Effector memory CD8-positive, alpha-beta T cell (primary cell): ENCODE data around the gene GDPGP1.
"Not testable (repeated sequence)": the region's sequence is repeated elsewhere in the genome, so short reads cannot be mapped to it uniquely, and the experiment has no call there.

Experiments used
- ATAC-seq: fragments of 150-1000 bp; cut with Tn5 transposase; replicated peaks from 2 replicates; pipeline ENCODE4 v1.10.0; 2021; ENCODE audit warnings: mild to moderate bottlenecking, moderate library complexity
- DNase-seq, 3 experiments: peaks; one replicate each; pipeline ENCODE4 v3.0.0; 2021
- H3K27ac Mint-ChIP-seq, 2 donors: one replicate each; pipeline ENCODE4 v1.8.0; 2022; ENCODE audit warnings: mild to moderate bottlenecking in 2 of 2, mixed read lengths in 2 of 2, moderate library complexity in 2 of 2
- H3K27me3 Mint-ChIP-seq, 2 donors: one replicate each; pipeline ENCODE4 v1.8.0; 2022; ENCODE audit warnings: mixed read lengths in 2 of 2
- H3K36me3 Mint-ChIP-seq: one replicate; pipeline ENCODE4 v1.8.0; 2022; ENCODE audit warnings: mild to moderate bottlenecking, moderate library complexity, mixed read lengths; ENCODE audit not compliant: insufficient read depth
- H3K4me1 Mint-ChIP-seq, 2 donors: one replicate each; pipeline ENCODE4 v1.8.0; 2022; ENCODE audit warnings: low read depth in 2 of 2, mixed read lengths in 2 of 2
- H3K4me3 Mint-ChIP-seq, 2 donors: one replicate each; pipeline ENCODE4 v1.8.0; 2022; ENCODE audit warnings: mild to moderate bottlenecking in 2 of 2, mixed read lengths in 2 of 2, moderate library complexity in 2 of 2
- H3K9me3 Mint-ChIP-seq, 2 donors: one replicate each; pipeline ENCODE4 v1.8.0; 2022; ENCODE audit warnings: mixed read lengths in 2 of 2
- total RNA-seq, 9 experiments: gene quantifications; one replicate each; lab custom pipeline; 2026; lab: John Stamatoyannopoulos, UW

GDPGP1 gene, protein sequence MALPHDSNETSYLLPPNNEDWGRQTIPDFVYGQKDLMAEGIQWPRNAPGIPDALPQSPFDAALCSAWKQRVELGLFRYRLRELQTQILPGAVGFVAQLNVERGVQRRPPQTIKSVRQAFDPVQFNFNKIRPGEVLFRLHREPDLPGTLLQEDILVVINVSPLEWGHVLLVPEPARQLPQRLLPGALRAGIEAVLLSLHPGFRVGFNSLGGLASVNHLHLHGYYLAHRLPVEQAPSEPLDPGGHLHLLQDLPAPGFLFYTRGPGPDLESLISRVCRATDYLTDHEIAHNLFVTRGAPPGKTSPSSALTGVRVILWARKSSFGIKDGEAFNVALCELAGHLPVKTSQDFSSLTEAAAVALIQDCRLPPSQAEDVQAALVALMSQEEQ
- 2.0 to 6.3 (median 3.7) reads per million in 9 experiments for total RNA-seq

DNA sequence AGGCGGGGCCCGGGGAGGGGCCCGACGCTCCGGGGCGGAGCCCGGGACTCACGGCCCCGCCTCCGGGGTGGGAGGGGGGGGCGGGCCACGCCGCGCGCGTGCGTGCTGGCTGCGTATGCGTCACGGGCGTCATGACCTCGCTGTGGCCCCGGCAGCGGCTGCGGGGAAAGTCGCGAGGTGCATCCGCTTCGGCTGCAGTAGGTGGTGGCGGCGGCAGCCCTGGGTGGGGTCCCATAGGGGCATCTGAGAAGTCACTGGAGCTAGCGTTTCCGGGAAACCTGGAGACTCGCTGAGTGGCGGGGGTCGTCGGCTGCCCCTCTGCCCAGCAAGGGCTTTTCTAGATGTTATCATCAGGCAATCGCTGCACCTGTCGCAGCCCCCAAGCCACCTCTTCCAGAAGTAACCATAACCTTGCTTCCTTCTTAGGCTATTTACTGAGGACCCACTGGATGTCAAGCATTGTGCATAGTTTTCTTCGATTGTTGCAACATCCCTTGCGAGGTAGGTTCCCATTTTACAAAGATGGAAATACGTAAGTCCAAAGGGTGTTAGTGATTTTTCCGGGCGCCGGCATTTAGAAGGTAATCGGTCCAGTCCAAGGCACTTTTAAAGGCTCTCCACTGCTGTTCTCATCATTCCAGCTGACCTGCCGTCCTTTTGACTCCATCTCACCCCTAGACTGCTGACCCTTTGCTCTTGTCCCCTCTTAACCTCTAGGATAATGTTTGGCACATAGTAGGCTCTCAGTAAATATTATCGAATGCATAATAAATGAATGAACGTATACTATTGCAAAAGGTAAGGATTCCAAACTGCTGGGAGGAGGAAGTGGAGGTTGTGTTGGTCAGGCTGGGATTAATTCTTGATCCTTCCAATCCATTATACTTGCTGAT, at the start of gene GDPGP1:
Gene GDPGP1, plus strand, starts transcription at position 114 of the 893 bp plus-strand sequence. CDS start 6,700 bp downstream, outside the sequence.
- H3K4me3 Mint-ChIP-seq: peak within 1 kb of the TSS; percentile 82 to 85
- ATAC-seq (peak; percentile 63), DNase-seq (peak in 1 of 3 experiments; percentile 86)
- no peaks in the 10 kb centered on the region for H3K9me3 Mint-ChIP-seq
- H3K27ac Mint-ChIP-seq: peak within 1 kb of the TSS; percentile 97 to 98
- peaks cover 40 to 41% of the 10 kb centered on the region in 2 donors for H3K4me1 Mint-ChIP-seq
- H3K36me3 Mint-ChIP-seq: peaks cover 72% of the 10 kb centered on the region
- no peaks in the 10 kb centered on the region for H3K27me3 Mint-ChIP-seq

DNA sequence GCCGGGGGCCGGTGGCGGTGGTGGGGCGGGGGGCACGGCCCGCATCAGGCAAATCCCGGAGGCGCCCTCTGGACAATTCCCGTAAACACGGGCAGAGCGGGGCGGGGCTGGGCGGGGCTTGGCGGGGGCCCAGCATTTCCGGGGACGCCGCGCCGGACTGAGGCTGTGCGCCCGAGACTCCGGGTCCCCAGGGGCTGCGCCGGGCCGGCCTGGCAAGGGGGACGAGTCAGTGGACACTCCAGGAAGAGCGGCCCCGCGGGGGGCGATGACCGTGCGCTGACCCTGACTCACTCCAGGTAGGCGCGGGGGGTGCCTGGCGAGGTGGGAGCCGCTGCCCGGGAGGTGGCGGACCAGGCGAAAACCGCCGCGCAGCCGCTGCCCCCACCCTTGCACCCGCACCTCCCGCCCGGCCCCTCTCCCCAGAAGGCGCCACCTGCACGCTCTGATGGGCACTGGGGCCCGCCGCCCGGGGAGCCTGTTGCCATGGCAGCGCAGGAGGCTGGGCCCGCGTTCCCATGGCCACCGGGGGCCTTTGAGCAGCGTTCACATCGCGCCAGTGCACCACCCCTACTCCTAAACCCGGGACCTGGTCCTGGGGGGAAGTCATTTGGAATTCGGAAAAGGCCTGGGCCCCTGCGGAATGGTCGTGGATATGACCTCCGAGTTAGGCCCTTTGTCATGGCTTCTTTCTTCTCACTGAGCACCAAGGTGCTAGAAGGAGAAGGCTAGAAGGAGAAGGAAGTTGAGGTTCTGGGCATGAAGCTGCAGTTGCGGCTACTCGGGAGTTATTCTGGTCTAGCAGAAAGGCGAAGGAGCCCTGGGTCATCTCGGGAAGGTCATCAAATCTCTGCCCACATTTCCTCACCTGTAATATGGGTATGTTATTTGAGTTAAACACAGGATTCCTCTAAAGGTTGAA, 49.0 kb upstream of the GDPGP1 start:
- Mint-ChIP-seq H3K27ac (peak overlapping the region; percentile 85 to 88), H3K4me3 (peak overlapping the region; percentile 85 to 87), H3K4me1 (peaks cover 10 to 13% of the 10 kb centered on the region in 2 donors), H3K9me3 (no peaks in the 10 kb centered on the region), H3K36me3 (no peaks in the 10 kb centered on the region), H3K27me3 (no peaks in the 10 kb centered on the region)
- peak; percentile 44 to 52 (median 50) for DNase-seq
- peak; percentile 88 for ATAC-seq

DNA sequence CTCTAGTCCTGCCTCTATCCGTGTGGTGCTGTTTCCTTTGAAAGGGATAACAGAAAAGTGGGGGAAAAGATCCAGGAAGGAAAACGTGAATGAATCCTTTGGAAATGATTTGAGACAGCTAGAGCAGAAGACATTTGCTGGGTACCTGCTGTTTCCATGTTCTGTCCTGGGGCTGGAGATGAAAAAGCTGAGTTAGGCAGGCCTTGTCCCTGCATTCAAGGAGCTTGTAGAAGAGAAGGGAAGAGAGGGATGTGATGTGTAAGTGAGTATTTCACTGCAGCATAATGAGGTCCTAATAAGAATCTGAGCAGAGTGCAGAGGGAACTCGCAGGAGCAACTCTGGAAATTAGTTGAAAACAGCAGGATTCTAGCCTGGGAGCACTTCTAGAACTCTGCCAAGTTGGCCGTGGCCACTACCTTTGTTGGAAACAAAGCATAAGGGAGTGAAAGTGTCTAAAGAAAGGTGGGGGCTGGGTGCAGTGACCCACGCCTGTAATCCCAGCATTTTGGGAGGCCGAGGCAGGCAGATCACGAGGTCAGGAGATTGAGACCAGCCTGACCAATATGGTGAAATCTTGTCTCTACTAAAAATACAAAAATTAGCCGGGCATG, 46.6 kb upstream of the GDPGP1 start:
- no peaks in the 10 kb centered on the region for H3K36me3 Mint-ChIP-seq
- peak overlapping the region in 1 of 2 donors; percentile 35 for H3K27ac Mint-ChIP-seq
- H3K27me3 Mint-ChIP-seq: no peaks in the 10 kb centered on the region
- no peak for DNase-seq
- ATAC-seq: no peak
- H3K9me3 Mint-ChIP-seq: no peaks in the 10 kb centered on the region
- H3K4me3 Mint-ChIP-seq: no peak overlapping the region
- peaks cover 21 to 26% of the 10 kb centered on the region in 2 donors for H3K4me1 Mint-ChIP-seq

DNA sequence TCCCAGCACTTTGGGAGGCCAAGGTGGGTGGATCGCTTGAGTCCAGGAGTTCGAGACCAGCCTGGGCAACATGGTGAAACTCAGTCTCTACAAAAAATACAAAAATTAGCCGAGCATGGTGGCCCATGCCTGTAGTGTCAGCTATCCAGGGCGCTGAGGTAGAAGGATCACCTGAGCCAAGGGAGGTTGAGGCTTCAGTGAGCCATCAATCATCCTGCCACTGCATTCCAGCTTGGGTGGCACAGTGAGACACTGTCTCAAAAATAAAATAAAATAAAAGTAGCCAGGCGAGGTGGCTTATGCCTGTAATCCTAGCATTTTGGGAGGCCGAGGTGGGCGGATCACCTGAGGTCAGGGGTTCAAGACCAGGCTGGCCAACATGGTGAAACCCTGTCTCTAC, 45.9 kb upstream of the GDPGP1 start:
- H3K36me3 Mint-ChIP-seq, H3K9me3 Mint-ChIP-seq, ATAC-seq, DNase-seq, H3K27me3 Mint-ChIP-seq, H3K4me3 Mint-ChIP-seq: not testable (repeated sequence)
- Mint-ChIP-seq H3K4me1 (peaks cover 21 to 30% of the 10 kb centered on the region in 2 donors), H3K27ac (peak overlapping the region in 1 of 2 donors; percentile 19)

DNA sequence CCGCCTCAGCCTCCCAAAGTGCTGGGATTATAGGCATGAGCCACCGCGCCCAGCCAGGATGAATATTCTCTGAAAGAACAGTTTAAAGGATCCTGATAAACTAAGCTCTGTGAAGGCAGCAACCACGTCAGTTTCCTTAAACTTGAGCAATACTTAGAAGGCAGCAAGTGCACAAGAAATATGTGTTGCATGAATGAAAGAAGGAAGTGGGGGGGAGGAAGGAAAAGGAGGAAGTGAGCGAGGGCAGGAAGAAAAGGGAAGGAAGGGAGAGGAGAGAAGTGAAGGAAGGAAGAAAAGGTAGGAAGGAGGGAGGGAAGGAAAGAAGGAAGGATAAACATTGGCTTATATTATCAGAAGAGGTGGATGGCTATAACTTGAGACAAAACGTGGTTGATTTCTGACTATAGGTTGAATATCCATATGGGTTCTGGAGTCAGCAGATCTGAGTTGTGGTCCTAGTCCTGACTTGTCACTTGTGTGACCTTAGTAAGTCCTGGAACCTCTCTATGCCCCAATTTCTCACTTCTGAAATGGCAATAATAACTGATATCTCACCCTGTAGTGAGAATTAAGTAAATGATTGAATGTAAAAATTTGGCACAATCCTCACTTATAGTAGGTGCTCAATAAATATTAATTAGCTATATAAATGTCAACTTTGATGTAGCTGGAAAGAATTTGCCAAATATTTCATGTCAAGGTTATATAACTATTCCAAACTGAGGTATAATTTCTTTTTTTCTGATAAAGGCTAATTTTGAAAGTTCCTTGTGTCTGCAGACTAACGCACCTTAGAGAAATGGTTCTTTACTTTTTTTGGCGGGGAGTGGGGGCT, 44.9 kb upstream of the GDPGP1 start:
- Mint-ChIP-seq H3K36me3 (no peaks in the 10 kb centered on the region), H3K4me3 (no peak overlapping the region), H3K27ac (peak overlapping the region in 1 of 2 donors; percentile 19), H3K27me3 (no peaks in the 10 kb centered on the region), H3K4me1 (peaks cover 22 to 31% of the 10 kb centered on the region in 2 donors), H3K9me3 (no peaks in the 10 kb centered on the region)
- ATAC-seq: no peak
- no peak for DNase-seq

DNA sequence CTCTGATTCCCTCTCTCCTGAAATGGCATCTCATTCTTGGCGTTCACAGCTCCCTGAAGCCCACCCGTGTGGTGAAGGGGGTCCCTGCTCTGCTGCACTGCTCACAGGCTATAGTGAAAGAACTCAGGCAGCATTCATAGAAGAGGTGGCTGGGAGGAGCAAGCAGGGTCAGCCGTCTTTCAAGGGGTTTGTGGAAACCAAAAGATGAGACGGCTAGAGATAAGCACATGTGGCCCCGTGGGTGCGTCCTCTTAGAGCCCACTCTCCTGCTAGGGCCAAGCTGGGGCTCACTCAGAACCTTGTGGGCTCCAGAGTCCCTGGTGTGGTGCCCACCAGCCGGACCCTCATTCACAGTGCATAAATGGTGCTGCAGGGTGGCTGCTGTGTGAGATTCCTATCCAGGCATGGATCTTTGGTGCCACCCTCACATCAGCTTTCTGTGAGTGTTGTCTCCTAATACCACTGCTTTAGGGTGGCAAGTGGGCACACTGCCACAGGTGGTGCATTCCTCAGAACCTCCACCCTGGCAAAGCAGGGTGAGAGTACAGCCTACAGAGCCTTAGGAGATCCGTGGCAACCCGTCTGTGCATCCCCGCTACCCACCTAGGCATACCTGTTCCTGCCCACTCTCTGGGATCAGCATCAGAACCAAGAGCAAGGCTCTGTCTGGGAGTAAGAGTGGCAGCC, 44.1 kb upstream of the GDPGP1 start:
- H3K9me3 Mint-ChIP-seq: no peaks in the 10 kb centered on the region
- H3K27me3 Mint-ChIP-seq: no peaks in the 10 kb centered on the region
- H3K27ac Mint-ChIP-seq: no peak overlapping the region
- peaks cover 20 to 32% of the 10 kb centered on the region in 2 donors for H3K4me1 Mint-ChIP-seq
- H3K36me3 Mint-ChIP-seq: no peaks in the 10 kb centered on the region
- DNase-seq (no peak), ATAC-seq (no peak)
- H3K4me3 Mint-ChIP-seq: no peak overlapping the region

DNA sequence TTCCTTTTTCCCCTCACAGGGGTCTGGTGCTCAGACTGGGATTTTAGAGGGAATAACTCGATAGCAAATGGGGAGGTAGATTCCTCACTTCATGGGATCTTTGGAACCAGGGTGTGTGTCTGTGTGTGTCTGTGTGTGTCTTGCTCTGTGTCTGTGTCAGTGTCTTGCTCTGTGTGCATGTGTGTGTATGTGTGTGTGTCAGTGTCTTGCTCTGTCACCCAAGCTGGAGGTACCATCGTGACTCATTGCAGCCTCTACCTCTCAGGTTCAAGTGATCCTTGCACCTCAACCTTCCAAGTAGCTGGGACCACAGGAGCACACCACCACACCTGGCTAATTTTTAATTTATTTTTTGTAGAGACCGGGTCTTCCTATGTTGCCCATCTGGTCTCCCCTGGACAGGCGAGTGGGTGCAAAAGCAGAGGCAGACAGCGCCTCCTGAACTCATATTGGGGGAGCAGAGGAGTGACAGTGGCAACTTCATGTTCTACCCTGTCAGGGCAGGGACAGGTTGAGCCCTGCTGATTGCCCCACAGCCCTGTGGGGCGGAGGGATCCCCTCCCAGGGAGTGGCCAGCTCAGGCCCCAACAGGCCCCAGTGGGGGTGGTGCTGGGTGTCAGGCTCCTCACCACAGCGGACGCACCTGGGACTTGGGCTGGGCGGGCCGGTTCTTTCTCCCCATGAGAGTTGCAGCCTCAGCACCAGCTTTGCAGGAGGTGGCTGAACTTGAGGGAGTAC, 43.2 kb upstream of the GDPGP1 start:
- peak; percentile 43 for ATAC-seq
- H3K36me3 Mint-ChIP-seq: no peaks in the 10 kb centered on the region
- no peak for DNase-seq
- H3K27ac Mint-ChIP-seq: peak overlapping the region; percentile 27 to 44
- no peak overlapping the region for H3K4me3 Mint-ChIP-seq
- no peaks in the 10 kb centered on the region for H3K9me3 Mint-ChIP-seq
- peaks cover 14 to 28% of the 10 kb centered on the region in 2 donors for H3K4me1 Mint-ChIP-seq
- H3K27me3 Mint-ChIP-seq: no peaks in the 10 kb centered on the region

DNA sequence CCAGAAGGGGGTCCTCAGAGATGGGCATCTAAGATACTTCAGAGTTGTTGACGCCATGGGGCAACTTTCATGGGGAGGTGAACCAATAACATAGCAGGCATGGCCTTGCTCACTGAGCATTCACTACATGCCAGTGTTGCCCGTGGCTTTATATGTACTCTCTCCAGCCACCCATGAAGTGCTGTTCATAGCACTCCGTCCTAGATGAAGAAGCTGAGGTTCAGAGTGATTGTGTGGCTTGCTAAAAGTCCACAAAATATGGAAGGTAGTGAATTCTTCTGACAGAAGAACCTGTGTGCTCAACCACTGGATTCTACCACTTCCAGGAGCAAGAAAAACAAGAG, 42.7 kb upstream of the GDPGP1 start:
- H3K36me3 Mint-ChIP-seq: no peaks in the 10 kb centered on the region
- DNase-seq (no peak), ATAC-seq (peak; percentile 17)
- H3K4me3 Mint-ChIP-seq: peak overlapping the region; percentile 49 to 55
- peaks cover 14 to 28% of the 10 kb centered on the region in 2 donors for H3K4me1 Mint-ChIP-seq
- H3K27me3 Mint-ChIP-seq: no peaks in the 10 kb centered on the region
- H3K27ac Mint-ChIP-seq: peak overlapping the region; percentile 38 to 44
- H3K9me3 Mint-ChIP-seq: no peaks in the 10 kb centered on the region

DNA sequence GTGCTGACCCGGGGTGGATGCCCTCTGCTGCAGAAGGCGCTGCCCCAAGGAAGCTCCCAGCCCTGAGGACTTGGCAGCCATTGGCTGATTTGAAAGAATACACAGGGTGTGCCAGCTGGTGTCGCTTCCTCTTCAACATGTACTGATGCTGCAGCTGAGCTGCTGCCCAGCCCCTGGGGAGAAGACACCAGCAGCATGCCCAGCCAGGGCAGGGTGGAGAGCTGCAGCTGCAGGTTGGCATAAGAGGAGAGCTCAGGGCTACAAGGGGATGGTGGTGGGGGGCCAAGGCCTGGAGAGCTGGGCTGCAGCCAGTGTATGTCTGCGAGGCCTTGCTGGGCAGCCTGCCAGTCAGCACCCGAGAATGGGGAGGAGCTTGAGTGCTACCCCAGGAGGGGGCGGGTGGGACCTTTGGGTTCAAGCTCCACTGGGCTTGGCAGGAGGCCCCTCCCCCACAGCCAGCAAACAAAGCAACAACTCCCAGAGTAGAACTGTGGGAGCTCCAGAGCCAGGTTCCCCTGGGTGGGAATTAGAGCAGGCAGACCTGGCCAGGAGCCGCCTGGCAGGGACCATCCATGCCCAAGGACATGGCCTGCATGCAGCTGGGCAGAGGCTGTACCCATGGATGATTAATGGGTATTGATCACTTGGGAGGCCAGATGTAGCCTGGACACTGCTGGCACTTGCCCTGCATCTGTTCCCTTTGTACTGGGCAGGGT, 42.1 kb upstream of the GDPGP1 start:
- ATAC-seq: peak; percentile 76
- peak overlapping the region; percentile 38 to 44 for H3K27ac Mint-ChIP-seq

DNA sequence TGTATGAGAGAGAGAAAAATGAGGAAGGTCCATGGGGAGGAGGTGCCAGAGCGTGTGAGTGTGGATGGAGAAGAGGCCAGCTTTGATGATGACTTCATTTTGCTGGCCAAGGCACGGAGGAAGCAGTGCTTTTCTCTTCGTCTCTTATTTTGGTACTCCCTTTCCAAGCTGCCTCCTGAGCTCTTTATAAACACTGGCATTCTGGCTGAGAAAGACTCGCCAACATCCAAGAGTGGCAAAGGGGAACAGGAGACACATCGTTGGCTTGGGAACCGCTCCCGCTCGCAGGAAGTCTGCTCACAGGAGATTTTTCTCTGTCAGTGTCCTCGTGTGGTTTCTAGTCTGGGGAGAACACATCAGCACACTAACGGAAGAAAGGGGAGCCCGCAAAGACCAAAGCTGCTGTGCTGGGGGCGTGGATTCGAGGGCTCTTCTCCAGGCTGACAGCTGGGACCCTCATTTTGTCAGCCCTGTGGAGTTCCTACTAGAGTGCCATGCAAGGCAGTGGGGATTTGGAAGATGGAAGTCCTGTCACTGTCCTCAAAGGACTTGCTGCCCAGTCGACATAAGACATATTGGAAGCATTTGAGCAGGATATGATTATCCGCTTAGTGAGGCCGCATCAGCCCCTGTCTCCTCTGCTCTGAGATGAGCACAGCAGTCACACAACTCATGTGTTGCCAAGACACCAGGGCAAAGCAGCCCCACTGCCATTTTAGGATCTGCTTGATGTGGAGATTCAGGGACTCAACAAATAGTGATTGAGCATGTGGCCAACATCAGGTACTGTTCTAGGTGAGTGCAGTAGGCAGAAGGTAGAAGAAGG, 40.8 kb upstream of the GDPGP1 start:
- H3K27me3 Mint-ChIP-seq: no peaks in the 10 kb centered on the region
- ATAC-seq (no peak), DNase-seq (no peak)
- no peaks in the 10 kb centered on the region for H3K9me3 Mint-ChIP-seq
- no peaks in the 10 kb centered on the region for H3K36me3 Mint-ChIP-seq
- H3K4me3 Mint-ChIP-seq: peak overlapping the region in 1 of 2 donors; percentile 3
- peaks cover 10 to 23% of the 10 kb centered on the region in 2 donors for H3K4me1 Mint-ChIP-seq
- no peak overlapping the region for H3K27ac Mint-ChIP-seq

More for the DNA sequence above, 42.1 kb upstream of the GDPGP1 start:
- H3K4me1 Mint-ChIP-seq: peaks cover 14 to 28% of the 10 kb centered on the region in 2 donors
- no peak for DNase-seq
- H3K27me3 Mint-ChIP-seq: no peaks in the 10 kb centered on the region
- peak overlapping the region; percentile 49 to 55 for H3K4me3 Mint-ChIP-seq
- H3K9me3 Mint-ChIP-seq: no peaks in the 10 kb centered on the region
- no peaks in the 10 kb centered on the region for H3K36me3 Mint-ChIP-seq
